A375 (cell line): ENCODE measurements around the gene MRPS30. TPM values are rescaled to one million over a fixed set of nuclear protein-coding genes. Genes with fewer than 3 reads are reported as not detected.

ENCODE experiments used
- total RNA-seq: library from RNA; depleted of rRNA; stranded (reverse); fragments of >200 nt; shearing (Covaris generic); gene quantifications from 2 replicates; pipeline ENCODE4 v1.2.3, GENCODE V29; 2014; rRNA removed

The MRPS30 gene
- 113 and 143 TPM in 2 replicates for total RNA-seq

DNA sequence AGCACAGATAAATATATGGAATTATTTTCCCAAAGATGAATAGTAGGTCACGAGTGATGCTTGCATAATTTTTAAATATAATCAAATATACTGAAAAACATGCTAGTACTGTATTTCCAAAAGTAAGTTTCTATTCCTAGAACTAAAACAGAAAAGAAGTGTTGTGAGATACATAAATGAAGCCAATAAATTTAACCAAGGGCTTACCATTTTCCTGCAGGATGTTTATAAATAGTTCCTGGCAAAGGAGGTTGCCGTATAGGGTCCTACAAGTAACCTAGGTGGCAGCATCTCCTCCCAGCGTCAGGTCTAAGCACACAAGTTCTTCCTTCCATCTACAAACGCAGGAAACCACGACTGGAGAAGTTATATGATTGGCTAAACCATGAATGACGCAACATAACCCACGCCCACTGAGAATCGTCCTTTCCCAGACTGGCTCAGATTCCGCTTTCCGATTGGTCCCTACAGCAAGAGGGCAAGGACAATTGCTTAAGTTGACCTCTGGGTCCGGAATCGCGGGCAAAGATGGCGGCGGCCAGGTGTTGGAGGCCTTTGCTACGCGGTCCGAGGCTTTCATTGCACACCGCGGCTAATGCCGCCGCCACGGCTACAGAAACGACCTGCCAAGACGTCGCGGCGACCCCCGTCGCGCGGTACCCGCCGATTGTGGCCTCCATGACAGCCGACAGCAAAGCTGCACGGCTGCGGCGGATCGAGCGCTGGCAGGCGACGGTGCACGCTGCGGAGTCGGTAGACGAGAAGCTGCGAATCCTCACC is at the start of gene MRPS30:
MRPS30 (plus strand) TSS at position 513 of the 780 bp plus-strand sequence; CDS start at position 529, 16 bp downstream.

